ENCODE results near the gene LUC7L. TPM values are rescaled to one million over a fixed set of nuclear protein-coding genes. Genes with fewer than 3 reads are reported as not detected.

The LUC7L gene
- total and polyA plus RNA-seq, 10 of the 15 experiments (the other 5 are each of a cell fraction or from before 2014, with no cell fraction given): 2.3 to 59.6 (median 44.1) TPM

- no peak for TF ChIP-seq IRF5 (IDR thresholded peaks at IDR 0.05; ENCODE audit: borderline replicate concordance)
- no peak for TF ChIP-seq BHLHE40 (IDR thresholded peaks at IDR 0.05; ENCODE audit: borderline replicate concordance in 1 of 2, low read depth in 2 of 2, low read length in 1 of 2)
- TF ChIP-seq POLR2A (IDR thresholded peaks at IDR 0.05; ENCODE audit: low read depth, low read length): no peak
- TF ChIP-seq CBX5 (IDR thresholded peaks at IDR 0.05; ENCODE audit: low read depth): no peak
- TF ChIP-seq CHD1 (IDR thresholded peaks at IDR 0.05; ENCODE audit: low read depth, low read length): no peak
- no peak for TF ChIP-seq MYC (IDR thresholded peaks at IDR 0.05; ENCODE audit: insufficient read depth, insufficient read length, insufficient replicate concordance, low read length, severe bottlenecking)
- TF ChIP-seq SIX5 (IDR thresholded peaks at IDR 0.05; ENCODE audit: low read depth, low read length, severe bottlenecking): no peak
- TF ChIP-seq NR2C2 (IDR thresholded peaks at IDR 0.05; ENCODE audit: borderline replicate concordance, control insufficient read depth, insufficient read length, low read depth): no peak
- TF ChIP-seq SUZ12 (IDR thresholded peaks at IDR 0.05; ENCODE audit: unreplicated experiment): no peak
- TF ChIP-seq TCF7 (IDR thresholded peaks at IDR 0.05; ENCODE audit: borderline replicate concordance): no peak
- no peak for TF ChIP-seq DPF2 (IDR thresholded peaks at IDR 0.05)
- no peak for TF ChIP-seq NFYB (IDR thresholded peaks at IDR 0.05; ENCODE audit: insufficient read depth, low read depth, low read length)
- TF ChIP-seq SMC3 (IDR thresholded peaks at IDR 0.05; ENCODE audit: borderline replicate concordance, low read length): peak; percentile 77
Measured at GRCh38 chr16:181565-182021, 47.7 kb downstream of the LUC7L start (continued).
